Mammary epithelial cell (primary cell): ENCODE data around the gene PAQR6.

Experiments
- EZH2 ChIP-seq: IDR thresholded peaks from 2 replicates; pipeline ENCODE4 v1.6.1; 2012; ENCODE audit warnings: low read length, inconsistent platforms, borderline replicate concordance
- TF ChIP-seq, protein P1 (sequence below), 2 donors: IDR thresholded peaks in 1 of 2; conservative IDR thresholded peaks in 1 of 2; 2 replicates each; pipeline ENCODE4 v1.5.1; 2011 to 2012; ENCODE audit warnings: inconsistent platforms in 2 of 2, low read length in 2 of 2, mild to moderate bottlenecking in 2 of 2, control low read depth in 1 of 2, low read depth in 1 of 2; ENCODE audit not compliant: insufficient read depth in 1 of 2; ENCODE audit errors: extremely low read depth in 1 of 2

DNA sequence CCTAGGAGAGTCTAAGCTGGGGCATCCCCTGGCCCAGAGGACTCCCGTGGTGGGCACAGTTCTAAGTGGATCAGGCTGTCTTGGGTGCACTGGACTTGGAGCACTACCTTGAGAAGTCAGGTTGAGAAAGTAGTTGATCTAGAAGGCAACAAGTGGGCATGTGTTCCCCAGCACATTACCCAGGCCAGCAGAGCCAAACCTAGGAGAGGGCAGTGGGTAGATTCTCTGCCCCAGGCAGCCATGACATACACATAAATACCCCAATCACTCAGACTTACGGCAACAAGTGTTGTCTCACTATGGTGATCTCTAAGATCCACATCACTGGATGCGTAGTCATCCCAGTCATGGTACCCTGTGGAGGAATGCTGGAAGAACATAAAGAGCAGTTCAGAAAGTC, 36.6 kb downstream of the PAQR6 start:
- TF ChIP-seq, protein P1, sequence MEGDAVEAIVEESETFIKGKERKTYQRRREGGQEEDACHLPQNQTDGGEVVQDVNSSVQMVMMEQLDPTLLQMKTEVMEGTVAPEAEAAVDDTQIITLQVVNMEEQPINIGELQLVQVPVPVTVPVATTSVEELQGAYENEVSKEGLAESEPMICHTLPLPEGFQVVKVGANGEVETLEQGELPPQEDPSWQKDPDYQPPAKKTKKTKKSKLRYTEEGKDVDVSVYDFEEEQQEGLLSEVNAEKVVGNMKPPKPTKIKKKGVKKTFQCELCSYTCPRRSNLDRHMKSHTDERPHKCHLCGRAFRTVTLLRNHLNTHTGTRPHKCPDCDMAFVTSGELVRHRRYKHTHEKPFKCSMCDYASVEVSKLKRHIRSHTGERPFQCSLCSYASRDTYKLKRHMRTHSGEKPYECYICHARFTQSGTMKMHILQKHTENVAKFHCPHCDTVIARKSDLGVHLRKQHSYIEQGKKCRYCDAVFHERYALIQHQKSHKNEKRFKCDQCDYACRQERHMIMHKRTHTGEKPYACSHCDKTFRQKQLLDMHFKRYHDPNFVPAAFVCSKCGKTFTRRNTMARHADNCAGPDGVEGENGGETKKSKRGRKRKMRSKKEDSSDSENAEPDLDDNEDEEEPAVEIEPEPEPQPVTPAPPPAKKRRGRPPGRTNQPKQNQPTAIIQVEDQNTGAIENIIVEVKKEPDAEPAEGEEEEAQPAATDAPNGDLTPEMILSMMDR (conservative IDR thresholded peaks at IDR 0.05 in 1 of 2, IDR thresholded peaks at IDR 0.05 in 1 of 2; ENCODE audit: extremely low read depth in 1 of 2, insufficient read depth in 1 of 2, low read depth in 1 of 2, low read length in 2 of 2), result no peak
- TF ChIP-seq EZH2, result no peak
